Left lobe of liver (tissue), 2 donors: ENCODE measurements around the gene DUSP8. TPM values are rescaled to one million over a fixed set of nuclear protein-coding genes. Genes with fewer than 3 reads are reported as not detected.
"Not testable (repeated sequence)": the region's sequence is repeated elsewhere in the genome, so short reads cannot be mapped to it uniquely, and the experiment has no call there.

Source experiments
- ATAC-seq: fragments of 200-7000 bp; cut with Tn5 transposase; one replicate; pipeline ENCODE4 v1.9.1; 2020; ENCODE audit warnings: mild to moderate bottlenecking, moderate library complexity
- DNase-seq: peaks from one replicate; pipeline ENCODE4 v3.0.0-alpha.2; 2020; ENCODE audit warnings: low spot score
- total RNA-seq: library from RNA; stranded (reverse); gene quantifications from one replicate; pipeline ENCODE4 v1.2.1, GENCODE V29; 2021
- donor health status: DM: no; HTN: no; CAD: no; lungs with moderate emphysema.
- donor health status: DM: no; HTN: yes; CAD: no.

Gene DUSP8
- total RNA-seq, 1 donor from 2014 or later: 0.23 TPM

- not testable (repeated sequence) for DNase-seq
These were observed 17.3 kb upstream of the DUSP8 start for GRCh38 chr11:1589191-1589963.

GRCh38 chr11:1586699-1587098 lies 14.6 kb upstream of the DUSP8 start:
- ATAC-seq (no peak), DNase-seq (no peak)

More at GRCh38 chr11:1589191-1589963, 17.3 kb upstream of the DUSP8 start:
- peak; percentile 21 for ATAC-seq

GRCh38 chr11:1584661-1585370 lies 12.7 kb upstream of the DUSP8 start, which contains the start of gene KRTAP5-1:
KRTAP5-1 (minus strand) TSS chr11:1585283; CDS start chr11:1585249, 34 bp downstream.
- not testable (repeated sequence) for DNase-seq, ATAC-seq

- DNase-seq: not testable (repeated sequence)
These were observed 10.8 kb upstream of the DUSP8 start for GRCh38 chr11:1582909-1583308.

GRCh38 chr11:1581976-1582375 lies 9.9 kb upstream of the DUSP8 start:
- no peak for ATAC-seq
- no peak for DNase-seq

More at GRCh38 chr11:1582909-1583308, 10.8 kb upstream of the DUSP8 start:
- ATAC-seq: not testable (repeated sequence)

GRCh38 chr11:1576825-1577224 lies 4.8 kb upstream of the DUSP8 start:
- DNase-seq: no peak
- no peak for ATAC-seq

- not testable (repeated sequence) for ATAC-seq, DNase-seq
These were observed 3.7 kb upstream of the DUSP8 start for GRCh38 chr11:1575756-1576155.

- no peak for DNase-seq
- ATAC-seq: no peak
These were observed 2.8 kb upstream of the DUSP8 start for GRCh38 chr11:1574933-1575242.

- DNase-seq (no peak), ATAC-seq (peak; percentile 82)
These were observed 2.3 kb upstream of the DUSP8 start for GRCh38 chr11:1574238-1574932.

- DNase-seq (peak; percentile 79), ATAC-seq (peak; percentile 84)
These were observed 1.8 kb upstream of the DUSP8 start for GRCh38 chr11:1573903-1574237.

- no peak for ATAC-seq
- no peak for DNase-seq
These were observed 1.2 kb upstream of the DUSP8 start for GRCh38 chr11:1573077-1573902.

- no peak for DNase-seq
These were observed 293 bp downstream of the DUSP8 start for GRCh38 chr11:1571760-1572196.

GRCh38 chr11:1570896-1571759 lies 943 bp downstream of the DUSP8 start:
- no peak for ATAC-seq
- no peak for DNase-seq

More at GRCh38 chr11:1571760-1572196, 293 bp downstream of the DUSP8 start:
- no peak for ATAC-seq

GRCh38 chr11:1570531-1570895 lies 1.6 kb downstream of the DUSP8 start:
- DNase-seq (no peak), ATAC-seq (no peak)

GRCh38 chr11:1570001-1570453 lies 2.0 kb downstream of the DUSP8 start:
- ATAC-seq: no peak
- no peak for DNase-seq

- ATAC-seq: no peak
- DNase-seq: no peak
These were observed 2.8 kb downstream of the DUSP8 start for GRCh38 chr11:1569251-1569780.

- DNase-seq (no peak), ATAC-seq (no peak)
These were observed 3.6 kb downstream of the DUSP8 start for GRCh38 chr11:1568441-1568911.

- DNase-seq (no peak), ATAC-seq (no peak)
These were observed 4.4 kb downstream of the DUSP8 start for GRCh38 chr11:1567721-1568100.

GRCh38 chr11:1567052-1567720 lies 4.9 kb downstream of the DUSP8 start:
- DNase-seq (no peak), ATAC-seq (no peak)
